ENCODE data around the gene CLN6.
A peak's percentile ranks its signal among the peaks of the same experiment; 100 is the strongest.
"Not testable (repeated sequence)": the region's sequence is repeated elsewhere in the genome, so short reads cannot be mapped to it uniquely, and the experiment has no call there.

The CLN6 gene

DNA sequence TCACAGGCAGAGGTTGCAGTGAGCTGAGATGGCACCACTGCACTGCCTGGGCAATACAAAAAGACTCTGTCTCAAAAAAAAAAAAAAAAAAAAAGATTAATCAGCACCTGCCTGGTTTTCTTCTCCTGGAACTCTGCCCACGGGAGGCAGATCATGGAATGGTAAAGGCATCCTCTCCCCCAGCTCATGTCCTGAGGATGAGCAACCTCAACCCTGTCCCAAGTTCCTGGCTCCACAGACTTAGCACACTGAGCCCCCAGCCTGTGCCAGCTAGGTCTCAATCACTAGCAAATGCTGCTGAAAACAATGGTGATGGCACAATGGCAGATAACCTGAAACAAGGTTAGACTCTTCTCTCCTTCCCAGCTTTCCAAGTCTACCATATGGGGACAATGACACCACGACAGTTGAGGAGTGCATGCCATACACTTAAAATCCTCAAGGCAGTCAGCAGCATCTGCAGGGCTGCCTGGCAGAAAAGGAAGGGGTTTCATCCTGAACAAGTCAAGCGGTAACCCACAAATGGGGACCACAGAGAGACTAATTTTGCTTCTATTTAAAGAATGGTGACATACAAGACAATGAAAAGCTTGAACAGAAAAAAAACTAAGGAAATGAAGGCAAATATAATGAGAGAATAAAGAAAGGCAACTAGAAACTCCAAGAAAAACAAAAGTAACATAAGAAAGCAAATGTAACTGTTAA is 4.8 kb downstream of the CLN6 start:
- DNase-seq (ENCODE audit: insufficient read length, low spot score) (no peak), FAIRE-seq (peak; percentile 50)
- TF ChIP-seq POLR2AphosphoS5 (IDR thresholded peaks at IDR 0.05; ENCODE audit: low read depth, low read length) (no peak), SPI1 (IDR thresholded peaks at IDR 0.05; ENCODE audit: low read depth, low read length) (0 out of 2 replicates have a peak, but pooled peaks have one; percentile 8)

DNA sequence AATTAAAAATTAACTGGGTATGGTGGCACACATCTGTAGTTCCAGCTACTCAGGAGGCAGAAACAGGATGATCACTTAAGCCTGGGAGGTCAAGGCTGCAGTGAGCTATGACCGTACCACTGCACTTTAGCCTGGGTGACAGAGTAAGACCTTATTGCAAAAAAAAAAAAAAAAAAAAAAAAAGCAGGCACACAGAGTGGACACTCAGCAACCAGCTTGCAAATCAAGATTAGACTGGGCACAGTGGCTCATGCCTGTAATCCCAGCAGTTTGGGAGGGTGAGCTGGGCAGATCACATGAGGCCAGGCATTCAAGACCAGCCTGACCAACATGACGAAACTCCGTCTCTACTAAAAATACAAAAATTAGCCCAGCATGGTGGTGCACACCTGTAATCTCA is 5.4 kb downstream of the CLN6 start:
- DNase-seq (ENCODE audit: insufficient read length, low spot score) (no peak), FAIRE-seq (no peak)
- TF ChIP-seq POLR2AphosphoS5 (IDR thresholded peaks at IDR 0.05; ENCODE audit: low read depth, low read length) (no peak), SPI1 (IDR thresholded peaks at IDR 0.05; ENCODE audit: low read depth, low read length) (no peak), POLR2A (IDR thresholded peaks at IDR 0.05; ENCODE audit: low read depth, low read length) (no peak), TAF1 (IDR thresholded peaks at IDR 0.05; ENCODE audit: low read depth, low read length) (no peak), POU2F2 (IDR thresholded peaks at IDR 0.05; ENCODE audit: low read depth, low read length) (no peak), PAX5 (IDR thresholded peaks at IDR 0.05; ENCODE audit: insufficient read depth, low read length, severe bottlenecking) (no peak)

DNA sequence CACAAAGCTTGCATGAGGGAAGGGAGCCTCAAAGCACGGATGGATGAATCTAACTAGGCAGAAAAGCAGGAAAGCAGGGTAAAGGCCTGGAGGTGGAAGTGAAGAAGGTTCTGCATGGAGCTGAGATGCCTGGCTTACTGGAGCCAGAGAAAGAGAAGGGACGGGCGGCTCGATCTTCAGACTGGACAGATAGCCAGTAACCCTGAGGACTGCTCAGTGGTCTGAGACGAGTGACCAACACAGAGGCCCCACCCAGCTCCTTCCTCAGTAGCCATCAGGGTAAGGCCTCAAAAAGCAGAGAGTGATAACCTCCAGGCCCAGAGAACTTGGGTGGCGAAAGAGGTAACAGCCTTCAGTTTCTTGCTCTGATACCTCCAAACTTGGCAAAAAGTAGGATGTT is 6.4 kb downstream of the CLN6 start:
- DNase-seq (ENCODE audit: insufficient read length, low spot score) (no peak), FAIRE-seq (peak; percentile 50)
- TF ChIP-seq POLR2AphosphoS5 (IDR thresholded peaks at IDR 0.05; ENCODE audit: low read depth, low read length) (no peak), PAX5 (IDR thresholded peaks at IDR 0.05; ENCODE audit: insufficient read depth, low read length, severe bottlenecking) (no peak), POLR2A (IDR thresholded peaks at IDR 0.05; ENCODE audit: low read depth, low read length) (no peak), POU2F2 (IDR thresholded peaks at IDR 0.05; ENCODE audit: low read depth, low read length) (no peak), TAF1 (IDR thresholded peaks at IDR 0.05; ENCODE audit: low read depth, low read length) (no peak), SPI1 (IDR thresholded peaks at IDR 0.05; ENCODE audit: low read depth, low read length) (no peak)

DNA sequence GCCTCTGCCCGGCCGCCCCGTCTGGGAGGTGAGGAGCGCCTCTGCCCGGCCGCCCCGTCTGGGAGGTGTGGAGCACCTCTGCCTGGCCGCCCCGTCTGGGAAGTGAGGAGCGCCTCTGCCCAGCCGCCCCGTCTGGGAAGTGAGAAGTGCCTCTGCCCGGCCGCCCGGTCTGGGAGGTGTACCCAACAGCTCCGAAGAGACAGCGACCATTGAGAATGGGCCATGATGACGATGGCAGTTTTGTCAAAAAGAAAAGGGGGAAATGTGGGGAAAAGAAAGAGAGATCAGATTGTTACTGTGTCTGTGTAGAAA is 7.1 kb downstream of the CLN6 start:
- FAIRE-seq; DNase-seq (ENCODE audit: insufficient read length, low spot score): not testable (repeated sequence)

DNA sequence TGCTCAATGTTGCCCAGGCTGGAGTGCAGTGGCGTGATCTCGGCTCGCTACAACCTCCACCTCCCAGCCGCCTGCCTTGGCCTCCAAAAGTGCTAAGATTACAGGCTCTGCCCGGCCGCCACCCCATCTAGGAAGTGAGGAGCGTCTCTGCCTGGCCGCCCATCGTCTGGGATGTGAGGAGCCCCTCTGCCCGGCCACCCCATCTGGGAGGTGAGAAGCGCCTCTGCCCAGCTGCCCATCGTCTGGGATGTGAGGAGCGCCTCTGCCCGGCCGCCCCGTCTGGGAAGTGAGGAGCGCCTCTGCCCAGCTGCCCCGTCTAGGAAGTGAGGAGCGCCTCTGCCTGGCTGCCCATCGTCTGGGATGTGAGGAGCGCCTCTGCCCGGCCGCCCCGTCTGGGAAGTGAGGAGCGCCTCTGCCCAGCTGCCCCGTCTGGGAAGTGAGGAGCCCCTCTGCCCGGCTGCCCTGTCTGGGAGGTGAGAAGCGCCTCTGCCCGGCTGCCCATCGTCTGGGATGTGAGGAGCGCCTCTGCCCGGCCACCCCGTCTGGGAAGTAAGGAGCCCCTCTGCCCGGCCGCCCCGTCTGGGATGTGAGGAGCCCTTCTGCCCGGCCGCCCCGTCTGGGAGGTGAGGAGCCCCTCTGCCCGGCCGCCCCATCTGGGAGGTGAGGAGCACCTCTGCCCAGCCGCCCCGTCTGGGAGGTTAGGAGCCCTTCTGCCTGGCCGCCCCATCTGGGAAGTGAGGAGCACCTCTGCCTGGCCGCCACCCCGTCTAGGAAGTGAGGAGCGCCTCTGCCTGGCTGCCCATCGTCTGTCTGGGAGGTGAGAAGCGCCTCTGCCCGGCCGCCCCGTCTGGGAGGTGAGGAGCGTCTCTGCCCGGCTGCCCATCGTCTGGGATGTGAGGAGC is 7.7 kb downstream of the CLN6 start:
- not testable (repeated sequence) for DNase-seq (ENCODE audit: insufficient read length, low spot score)

DNA sequence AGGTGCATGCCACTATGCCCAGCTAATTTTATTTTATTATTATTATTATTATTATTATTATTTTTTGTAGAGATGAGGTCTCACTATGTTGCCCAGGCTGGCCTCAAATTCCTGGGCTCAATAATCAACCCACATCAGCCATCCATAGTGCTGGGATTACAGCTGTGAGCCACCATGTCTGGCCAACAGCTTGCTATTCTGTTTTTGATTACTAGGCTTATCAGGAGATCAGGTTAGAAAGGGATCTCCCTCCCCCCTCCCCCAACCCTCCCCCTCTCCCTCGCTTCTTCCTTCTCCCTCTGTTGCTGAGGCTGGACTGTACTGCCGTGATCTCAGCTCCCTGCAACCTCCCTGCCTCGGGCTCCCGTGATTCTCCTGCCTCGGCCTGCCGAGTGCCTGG is 8.6 kb downstream of the CLN6 start:
- no peak for TF ChIP-seq POLR2A (IDR thresholded peaks at IDR 0.05; ENCODE audit: low read depth, low read length)
- no peak for TF ChIP-seq POU2F2 (IDR thresholded peaks at IDR 0.05; ENCODE audit: low read depth, low read length)
- no peak for TF ChIP-seq PAX5 (IDR thresholded peaks at IDR 0.05; ENCODE audit: insufficient read depth, low read length, severe bottlenecking)
- TF ChIP-seq POLR2AphosphoS5 (IDR thresholded peaks at IDR 0.05; ENCODE audit: low read depth, low read length): no peak
- no peak for TF ChIP-seq TAF1 (IDR thresholded peaks at IDR 0.05; ENCODE audit: low read depth, low read length)
- no peak for TF ChIP-seq SPI1 (IDR thresholded peaks at IDR 0.05; ENCODE audit: low read depth, low read length)
- FAIRE-seq: no peak
- no peak for DNase-seq (ENCODE audit: insufficient read length, low spot score)

More for the DNA sequence above, 7.7 kb downstream of the CLN6 start:
- FAIRE-seq: not testable (repeated sequence)

DNA sequence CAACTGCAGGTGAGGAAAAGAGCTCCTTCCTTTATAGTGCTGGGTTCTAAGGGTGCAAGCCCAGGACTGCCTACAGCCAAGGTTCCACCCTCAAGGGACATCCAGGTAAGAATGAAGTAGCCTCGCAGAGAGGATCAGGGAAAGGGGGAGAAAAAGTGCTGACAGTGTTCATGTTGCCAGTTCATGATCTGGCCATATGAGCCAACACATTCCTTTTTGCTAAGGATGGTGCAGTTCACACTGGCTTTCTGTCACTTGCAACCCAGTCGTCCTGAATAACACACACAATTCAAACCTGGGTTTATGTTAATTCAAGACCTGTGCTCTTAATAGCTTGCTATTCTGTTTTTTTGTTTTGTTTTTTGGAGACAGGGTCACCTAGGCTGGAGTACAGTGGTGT is 9.0 kb downstream of the CLN6 start:
- no peak for DNase-seq (ENCODE audit: insufficient read length, low spot score)
- FAIRE-seq: no peak
- TF ChIP-seq POU2F2 (IDR thresholded peaks at IDR 0.05; ENCODE audit: low read depth, low read length) (no peak), POLR2A (IDR thresholded peaks at IDR 0.05; ENCODE audit: low read depth, low read length) (no peak), POLR2AphosphoS5 (IDR thresholded peaks at IDR 0.05; ENCODE audit: low read depth, low read length) (no peak), PAX5 (IDR thresholded peaks at IDR 0.05; ENCODE audit: insufficient read depth, low read length, severe bottlenecking) (no peak), SPI1 (IDR thresholded peaks at IDR 0.05; ENCODE audit: low read depth, low read length) (no peak), TAF1 (IDR thresholded peaks at IDR 0.05; ENCODE audit: low read depth, low read length) (no peak)

DNA sequence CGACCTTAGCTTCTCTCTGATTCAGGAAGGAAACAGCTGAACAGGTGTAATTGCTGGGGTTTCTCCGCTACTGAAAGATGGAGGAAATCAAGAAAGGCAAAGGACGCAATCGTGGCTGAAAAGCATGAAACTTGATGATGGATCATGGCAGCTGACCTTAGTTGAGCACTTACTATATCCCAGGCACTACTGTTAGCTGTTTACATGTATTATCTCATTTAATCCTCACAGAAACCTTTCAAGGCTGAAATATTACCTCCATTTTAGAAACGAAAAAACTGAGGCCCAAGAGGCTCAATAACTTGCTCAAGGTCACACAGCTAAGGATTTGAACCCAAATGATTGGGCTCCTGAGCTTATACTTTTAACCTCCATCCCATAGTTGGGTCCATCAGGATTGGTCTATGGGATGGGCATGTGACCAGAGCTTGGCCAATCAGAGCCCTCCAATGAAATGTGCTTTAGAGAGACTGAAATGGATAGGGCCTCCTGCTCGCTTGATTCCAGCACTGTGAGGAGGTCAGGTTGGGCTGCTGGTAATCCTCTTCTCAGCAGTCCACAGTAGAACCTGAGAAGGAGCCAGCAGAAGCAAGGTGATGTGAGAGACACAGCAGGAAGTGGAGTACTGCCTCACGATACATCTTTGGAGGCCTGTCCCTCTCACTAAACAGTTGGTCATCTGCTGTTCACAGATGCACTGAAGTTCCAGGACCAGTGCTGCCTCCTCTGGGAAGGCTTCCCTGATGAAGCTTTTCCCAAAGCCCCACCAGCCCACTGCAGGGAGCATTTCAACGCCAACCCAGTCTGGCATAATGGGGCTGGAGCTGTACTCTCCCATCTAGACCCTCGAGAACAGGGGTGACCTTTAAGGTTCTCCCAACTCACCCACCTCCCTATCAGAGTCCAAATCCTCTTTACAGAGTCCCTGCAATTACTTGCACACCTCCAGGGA is 10.4 kb downstream of the CLN6 start:
- DNase-seq (ENCODE audit: insufficient read length, low spot score) (no peak), FAIRE-seq (no peak)
- no peak for TF ChIP-seq PAX5 (IDR thresholded peaks at IDR 0.05; ENCODE audit: insufficient read depth, low read length, severe bottlenecking)

DNA sequence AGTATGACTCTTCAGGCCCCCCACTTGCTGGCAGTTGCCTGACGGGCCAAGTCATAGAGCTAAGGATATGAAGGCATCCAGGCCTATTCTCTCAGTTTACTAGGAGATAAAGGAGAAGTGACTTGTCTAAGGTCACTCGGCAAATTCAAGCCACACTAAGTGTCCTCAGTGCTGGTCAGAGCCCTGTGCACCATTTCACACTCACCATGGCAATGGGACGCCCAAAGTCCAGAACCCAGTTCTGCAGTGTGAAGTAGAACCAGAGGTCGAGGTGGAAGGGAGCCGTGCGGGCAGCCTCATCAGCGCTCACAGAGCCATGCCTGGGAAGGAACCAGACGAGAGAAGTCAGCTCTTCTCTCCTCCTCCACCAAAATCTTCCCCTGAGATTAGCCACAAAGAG is 11.2 kb downstream of the CLN6 start:
- TF ChIP-seq TAF1 (IDR thresholded peaks at IDR 0.05; ENCODE audit: low read depth, low read length): no peak
- no peak for TF ChIP-seq SPI1 (IDR thresholded peaks at IDR 0.05; ENCODE audit: low read depth, low read length)
- no peak for TF ChIP-seq POU2F2 (IDR thresholded peaks at IDR 0.05; ENCODE audit: low read depth, low read length)
- no peak for TF ChIP-seq POLR2A (IDR thresholded peaks at IDR 0.05; ENCODE audit: low read depth, low read length)
- no peak for TF ChIP-seq POLR2AphosphoS5 (IDR thresholded peaks at IDR 0.05; ENCODE audit: low read depth, low read length)
- no peak for TF ChIP-seq PAX5 (IDR thresholded peaks at IDR 0.05; ENCODE audit: insufficient read depth, low read length, severe bottlenecking)
- FAIRE-seq (no peak), DNase-seq (ENCODE audit: insufficient read length, low spot score) (no peak)

DNA sequence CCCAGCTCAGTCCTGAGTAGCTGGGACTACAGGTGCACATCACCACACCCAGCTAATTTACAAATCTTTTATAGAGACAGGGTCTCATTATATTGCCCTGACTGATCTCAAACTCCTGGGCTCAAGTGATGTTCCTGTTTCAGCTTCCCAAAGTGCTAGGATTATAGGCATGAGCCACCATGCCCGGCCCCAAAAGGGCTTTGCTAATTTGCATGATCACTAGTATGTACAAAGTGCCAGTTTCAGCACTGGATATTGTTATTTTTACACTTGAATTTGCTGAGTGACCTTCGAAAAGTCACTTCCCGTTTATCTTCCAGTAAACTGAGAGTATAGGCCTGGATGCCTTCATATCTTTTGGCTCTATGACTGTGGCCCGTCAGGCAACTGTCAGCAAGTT is 12.2 kb downstream of the CLN6 start:
- FAIRE-seq: no peak
- TF ChIP-seq SPI1 (IDR thresholded peaks at IDR 0.05; ENCODE audit: low read depth, low read length): no peak
- no peak for TF ChIP-seq POU2F2 (IDR thresholded peaks at IDR 0.05; ENCODE audit: low read depth, low read length)
- no peak for TF ChIP-seq POLR2A (IDR thresholded peaks at IDR 0.05; ENCODE audit: low read depth, low read length)
- no peak for TF ChIP-seq TAF1 (IDR thresholded peaks at IDR 0.05; ENCODE audit: low read depth, low read length)
- TF ChIP-seq PAX5 (IDR thresholded peaks at IDR 0.05; ENCODE audit: insufficient read depth, low read length, severe bottlenecking): no peak
- no peak for TF ChIP-seq POLR2AphosphoS5 (IDR thresholded peaks at IDR 0.05; ENCODE audit: low read depth, low read length)
- no peak for DNase-seq (ENCODE audit: insufficient read length, low spot score)
